Activated T-cell treated with anti-CD3 and anti-CD28 coated beads, Interleukin-2, amount 50 U/mL, for 24 hours (primary cell): ENCODE results near the gene CXCL8.

Source experiments
- DNase-seq: peaks from one replicate; pipeline ENCODE4 v3.0.0-alpha.2; 2020
- H3K27ac Mint-ChIP-seq: 2 replicates; pipeline ENCODE4 v1.8.0; 2020; ENCODE audit warnings: mild to moderate bottlenecking, mixed read lengths
- H3K27me3 Mint-ChIP-seq: 2 replicates; pipeline ENCODE4 v1.8.0; 2020; ENCODE audit warnings: mixed read lengths
- H3K36me3 Mint-ChIP-seq: 2 replicates; pipeline ENCODE4 v1.8.0; 2020; ENCODE audit warnings: low read depth, mixed read lengths
- H3K4me1 Mint-ChIP-seq: 2 replicates; pipeline ENCODE4 v1.8.0; 2020; ENCODE audit warnings: low read depth, mixed read lengths
- H3K4me3 Mint-ChIP-seq: 2 replicates; pipeline ENCODE4 v1.8.0; 2020; ENCODE audit warnings: mild to moderate bottlenecking, moderate library complexity, mixed read lengths
- H3K9me3 Mint-ChIP-seq: 2 replicates; pipeline ENCODE4 v1.8.0; 2020; ENCODE audit warnings: mixed read lengths

The CXCL8 gene

GRCh38 chr4:73707918-73708577 lies 32.3 kb upstream of the CXCL8 start:
- Mint-ChIP-seq H3K27ac (no peak overlapping the region), H3K9me3 (no peaks in the 10 kb centered on the region), H3K4me1 (no peaks in the 10 kb centered on the region), H3K27me3 (peaks cover 2% of the 10 kb centered on the region), H3K4me3 (no peak overlapping the region), H3K36me3 (no peaks in the 10 kb centered on the region)
- DNase-seq = no peak

- H3K9me3 Mint-ChIP-seq = no peaks in the 10 kb centered on the region
- no peaks in the 10 kb centered on the region for H3K36me3 Mint-ChIP-seq
- no peak overlapping the region for H3K27ac Mint-ChIP-seq
- peaks cover 2% of the 10 kb centered on the region for H3K27me3 Mint-ChIP-seq
- no peak overlapping the region for H3K4me3 Mint-ChIP-seq
- no peak for DNase-seq
- no peaks in the 10 kb centered on the region for H3K4me1 Mint-ChIP-seq
These were observed 30.8 kb upstream of the CXCL8 start for GRCh38 chr4:73709451-73710033.

DNA sequence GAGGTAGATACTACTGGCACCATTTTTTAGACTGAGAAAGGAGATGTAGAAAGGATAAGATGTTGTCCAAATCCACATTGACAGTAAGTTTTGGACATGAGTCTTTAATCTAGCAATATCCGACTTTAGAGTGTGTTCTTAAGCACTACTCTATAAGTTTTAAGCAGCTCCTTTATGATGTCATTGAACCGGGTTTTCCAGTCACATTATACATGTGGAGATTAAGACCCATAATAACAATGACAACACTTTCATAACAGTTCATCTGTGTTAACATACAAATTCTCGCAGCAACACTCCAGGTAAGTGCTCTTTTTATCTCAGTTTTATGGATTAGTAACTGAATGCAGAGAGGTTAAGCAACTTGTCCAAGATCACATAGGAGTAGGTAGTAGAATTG lies 30.3 kb upstream of the CXCL8 start:
- Mint-ChIP-seq H3K4me3 (no peak overlapping the region), H3K9me3 (no peaks in the 10 kb centered on the region), H3K36me3 (no peaks in the 10 kb centered on the region), H3K4me1 (no peaks in the 10 kb centered on the region), H3K27me3 (peaks cover 2% of the 10 kb centered on the region), H3K27ac (no peak overlapping the region)
- no peak for DNase-seq

DNA sequence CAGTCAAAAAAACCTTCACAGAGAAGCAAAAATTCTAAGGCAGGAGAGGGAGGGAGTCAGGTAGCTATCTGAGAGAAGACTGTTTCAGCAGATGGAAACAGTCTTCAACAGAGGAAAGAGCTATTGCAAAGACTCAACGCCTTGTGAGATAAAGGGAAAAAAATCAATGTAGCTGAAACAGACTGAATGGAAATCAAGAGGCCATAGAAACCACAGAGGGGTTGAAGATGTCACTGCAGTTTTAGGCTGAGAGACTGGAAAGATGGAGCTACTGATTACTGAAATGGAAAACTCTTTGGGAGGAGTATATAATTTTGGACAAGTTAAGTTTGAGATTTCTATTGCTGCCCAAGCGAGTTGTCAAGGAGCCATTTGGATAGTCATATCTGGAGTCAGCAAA lies 28.4 kb upstream of the CXCL8 start:
- DNase-seq = no peak
- Mint-ChIP-seq H3K36me3 (no peaks in the 10 kb centered on the region), H3K4me1 (no peaks in the 10 kb centered on the region), H3K27ac (no peak overlapping the region), H3K9me3 (no peaks in the 10 kb centered on the region), H3K4me3 (no peak overlapping the region), H3K27me3 (peaks cover 2% of the 10 kb centered on the region)

DNA sequence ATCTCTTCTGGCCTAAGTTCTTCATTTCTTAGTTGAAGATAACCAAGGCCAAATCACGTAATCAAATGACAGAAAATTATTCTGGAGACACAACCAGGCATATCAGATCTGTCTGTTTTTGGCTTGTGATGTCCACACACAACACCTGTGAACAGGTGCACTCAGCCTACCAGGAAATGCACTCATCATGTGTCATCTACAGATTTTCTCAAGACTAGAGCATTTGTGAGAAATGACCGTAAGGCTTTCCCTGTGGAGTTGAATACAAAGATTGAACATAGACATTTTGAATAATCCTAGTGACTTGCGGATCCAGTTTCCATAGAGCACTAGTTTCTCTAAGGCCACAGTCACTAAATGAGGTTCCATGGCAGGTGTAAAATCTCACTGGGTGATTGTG lies 26.7 kb upstream of the CXCL8 start:
- no peak overlapping the region for H3K27ac Mint-ChIP-seq
- no peak overlapping the region for H3K4me3 Mint-ChIP-seq
- H3K9me3 Mint-ChIP-seq = no peaks in the 10 kb centered on the region
- peaks cover 2% of the 10 kb centered on the region for H3K27me3 Mint-ChIP-seq
- DNase-seq = no peak
- H3K36me3 Mint-ChIP-seq = no peaks in the 10 kb centered on the region
- no peaks in the 10 kb centered on the region for H3K4me1 Mint-ChIP-seq

DNA sequence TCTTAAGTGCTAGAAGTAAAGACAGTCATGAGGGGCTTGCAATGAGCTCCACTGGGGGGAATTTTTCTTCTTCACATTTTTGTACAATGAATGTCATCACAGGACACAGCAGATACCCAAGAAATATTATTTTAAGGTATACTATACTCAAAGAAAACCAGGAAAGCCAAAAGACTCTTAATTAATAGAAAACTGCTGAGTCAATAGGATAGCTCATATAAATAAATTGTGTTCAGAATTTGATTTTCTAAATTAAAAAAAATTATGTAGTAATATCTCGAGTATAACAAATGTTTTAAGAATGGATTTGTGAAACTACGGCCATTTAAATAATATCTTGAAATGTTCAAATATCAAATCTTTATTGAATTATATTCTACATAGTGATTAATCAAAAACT lies 25.7 kb upstream of the CXCL8 start:
- Mint-ChIP-seq H3K9me3 (no peaks in the 10 kb centered on the region), H3K4me1 (no peaks in the 10 kb centered on the region), H3K36me3 (no peaks in the 10 kb centered on the region), H3K4me3 (no peak overlapping the region), H3K27ac (no peak overlapping the region), H3K27me3 (peaks cover 2% of the 10 kb centered on the region)
- DNase-seq = no peak

DNA sequence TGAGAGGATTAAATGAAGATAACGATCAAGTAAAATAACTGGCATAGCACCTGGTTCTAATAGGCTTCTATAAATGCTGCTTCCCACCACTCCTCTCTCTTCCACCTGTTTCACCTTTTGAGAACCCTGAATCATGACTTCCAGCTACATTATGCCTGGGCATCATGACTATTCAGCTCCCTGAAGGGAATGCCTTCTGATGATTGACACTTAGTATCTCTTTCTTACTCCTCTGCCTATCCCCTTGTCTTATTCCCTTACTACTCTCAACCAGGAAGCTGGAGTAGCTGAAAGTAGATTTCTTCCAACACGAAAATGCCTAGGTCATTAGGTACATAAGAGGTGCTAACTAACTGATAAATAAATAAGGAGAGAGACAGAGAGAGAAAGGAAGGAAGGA lies 24.7 kb upstream of the CXCL8 start:
- Mint-ChIP-seq H3K4me1 (no peaks in the 10 kb centered on the region), H3K4me3 (no peak overlapping the region), H3K9me3 (no peaks in the 10 kb centered on the region), H3K27me3 (no peaks in the 10 kb centered on the region), H3K27ac (no peak overlapping the region), H3K36me3 (no peaks in the 10 kb centered on the region)
- no peak for DNase-seq

- H3K4me3 Mint-ChIP-seq = no peak overlapping the region
- no peak overlapping the region for H3K27ac Mint-ChIP-seq
- H3K27me3 Mint-ChIP-seq = no peaks in the 10 kb centered on the region
- no peaks in the 10 kb centered on the region for H3K4me1 Mint-ChIP-seq
- no peaks in the 10 kb centered on the region for H3K36me3 Mint-ChIP-seq
- no peak for DNase-seq
- H3K9me3 Mint-ChIP-seq = no peaks in the 10 kb centered on the region
These were observed 21.7 kb upstream of the CXCL8 start for GRCh38 chr4:73718375-73719373.

DNA sequence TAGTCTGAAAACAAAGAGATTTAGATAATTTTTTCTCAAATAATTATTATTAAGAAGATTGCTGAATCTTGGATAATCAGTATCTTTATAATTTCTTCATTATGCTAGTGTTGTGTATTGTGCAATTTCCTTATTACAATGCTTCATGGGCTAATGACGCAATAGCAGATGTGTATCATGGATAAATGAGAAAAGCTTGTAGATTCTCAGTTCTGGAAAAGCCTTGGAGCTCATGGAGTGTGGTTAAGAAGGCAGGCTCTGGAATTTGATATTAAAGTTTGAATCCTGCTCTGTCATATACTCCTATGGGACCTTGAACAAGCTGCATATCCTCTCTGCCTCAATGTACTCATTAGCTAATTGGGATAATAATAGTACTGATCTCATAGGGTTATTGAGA lies 18.9 kb upstream of the CXCL8 start:
- H3K27me3 Mint-ChIP-seq = no peaks in the 10 kb centered on the region
- H3K4me1 Mint-ChIP-seq = no peaks in the 10 kb centered on the region
- no peak overlapping the region for H3K27ac Mint-ChIP-seq
- H3K36me3 Mint-ChIP-seq = no peaks in the 10 kb centered on the region
- no peak overlapping the region for H3K4me3 Mint-ChIP-seq
- no peak for DNase-seq
- H3K9me3 Mint-ChIP-seq = no peaks in the 10 kb centered on the region

GRCh38 chr4:73721909-73722308 lies 18.5 kb upstream of the CXCL8 start:
- H3K36me3 Mint-ChIP-seq = no peaks in the 10 kb centered on the region
- no peaks in the 10 kb centered on the region for H3K9me3 Mint-ChIP-seq
- no peaks in the 10 kb centered on the region for H3K4me1 Mint-ChIP-seq
- no peaks in the 10 kb centered on the region for H3K27me3 Mint-ChIP-seq
- no peak for DNase-seq
- H3K27ac Mint-ChIP-seq = no peak overlapping the region
- H3K4me3 Mint-ChIP-seq = no peak overlapping the region

- H3K9me3 Mint-ChIP-seq = no peaks in the 10 kb centered on the region
- no peaks in the 10 kb centered on the region for H3K36me3 Mint-ChIP-seq
- no peak for DNase-seq
- no peaks in the 10 kb centered on the region for H3K4me1 Mint-ChIP-seq
- no peak overlapping the region for H3K27ac Mint-ChIP-seq
- no peaks in the 10 kb centered on the region for H3K27me3 Mint-ChIP-seq
- no peak overlapping the region for H3K4me3 Mint-ChIP-seq
These were observed 17.3 kb upstream of the CXCL8 start for GRCh38 chr4:73723023-73723422.

- Mint-ChIP-seq H3K27me3 (no peaks in the 10 kb centered on the region), H3K4me1 (no peaks in the 10 kb centered on the region), H3K27ac (no peak overlapping the region), H3K4me3 (no peak overlapping the region), H3K9me3 (no peaks in the 10 kb centered on the region), H3K36me3 (no peaks in the 10 kb centered on the region)
- no peak for DNase-seq
These were observed 16.4 kb upstream of the CXCL8 start for GRCh38 chr4:73723928-73724327.

- Mint-ChIP-seq H3K4me3 (no peak overlapping the region), H3K27me3 (no peaks in the 10 kb centered on the region), H3K36me3 (no peaks in the 10 kb centered on the region), H3K9me3 (no peaks in the 10 kb centered on the region), H3K4me1 (no peaks in the 10 kb centered on the region), H3K27ac (no peak overlapping the region)
- DNase-seq = no peak
These were observed 14.9 kb upstream of the CXCL8 start for GRCh38 chr4:73725510-73725909.

DNA sequence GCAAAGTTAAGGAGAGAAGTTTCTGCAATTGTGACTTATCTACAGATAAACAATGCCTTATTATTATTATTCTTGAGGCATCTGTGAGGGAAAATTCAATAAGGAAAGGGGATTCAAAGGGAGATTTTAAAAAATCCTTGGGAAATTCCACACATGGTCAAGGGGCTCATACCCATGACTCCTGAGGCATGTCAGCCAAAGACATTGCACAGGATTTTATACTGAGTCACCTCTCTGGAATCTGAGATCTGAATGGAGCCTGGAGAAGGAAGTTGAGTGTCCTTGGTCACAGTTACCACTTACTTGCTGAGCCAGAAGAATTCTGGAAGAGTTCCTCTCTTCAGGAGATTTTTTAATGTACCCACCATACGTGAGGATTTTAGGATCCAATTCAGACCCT lies 14.4 kb upstream of the CXCL8 start:
- Mint-ChIP-seq H3K27me3 (no peaks in the 10 kb centered on the region), H3K27ac (no peak overlapping the region), H3K9me3 (no peaks in the 10 kb centered on the region), H3K36me3 (no peaks in the 10 kb centered on the region), H3K4me3 (no peak overlapping the region), H3K4me1 (no peaks in the 10 kb centered on the region)
- no peak for DNase-seq

DNA sequence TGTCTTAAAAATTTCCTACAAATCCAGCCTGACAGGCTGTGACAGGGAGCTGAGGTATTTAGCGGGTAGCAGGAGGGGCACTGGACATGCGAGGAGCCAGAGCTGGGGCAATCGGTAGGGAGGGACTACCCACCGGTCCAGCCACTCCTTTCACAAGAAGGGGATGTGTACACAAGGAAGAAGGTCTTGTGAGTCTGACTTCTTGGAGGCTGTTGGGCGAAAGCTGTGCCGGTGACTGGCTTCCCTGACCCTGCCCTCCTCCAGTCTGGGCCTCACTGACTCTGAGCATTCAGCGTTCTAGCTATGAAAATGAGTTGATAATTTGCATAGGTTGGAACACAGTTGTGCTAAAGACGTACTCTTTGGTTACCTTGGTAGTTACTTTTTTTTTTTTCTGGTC lies 12.7 kb upstream of the CXCL8 start:
- Mint-ChIP-seq H3K27me3 (no peaks in the 10 kb centered on the region), H3K4me1 (no peaks in the 10 kb centered on the region), H3K27ac (no peak overlapping the region), H3K9me3 (no peaks in the 10 kb centered on the region), H3K36me3 (no peaks in the 10 kb centered on the region), H3K4me3 (no peak overlapping the region)
- no peak for DNase-seq
